Stimulated activated CD4-positive, alpha-beta T cell treated with anti-CD3 and anti-CD28 coated beads, Interleukin-4, amount 100 ng/mL, for 4 hours (primary cell): ENCODE data around the gene CFAP251.
"Not testable (repeated sequence)": the region's sequence is repeated elsewhere in the genome, so short reads cannot be mapped to it uniquely, and the experiment has no call there.

ENCODE experiments used
- DNase-seq, 2 experiments: peaks; one replicate each; pipeline ENCODE4 v3.0.0-alpha.2; 2020

CFAP251 gene

DNA sequence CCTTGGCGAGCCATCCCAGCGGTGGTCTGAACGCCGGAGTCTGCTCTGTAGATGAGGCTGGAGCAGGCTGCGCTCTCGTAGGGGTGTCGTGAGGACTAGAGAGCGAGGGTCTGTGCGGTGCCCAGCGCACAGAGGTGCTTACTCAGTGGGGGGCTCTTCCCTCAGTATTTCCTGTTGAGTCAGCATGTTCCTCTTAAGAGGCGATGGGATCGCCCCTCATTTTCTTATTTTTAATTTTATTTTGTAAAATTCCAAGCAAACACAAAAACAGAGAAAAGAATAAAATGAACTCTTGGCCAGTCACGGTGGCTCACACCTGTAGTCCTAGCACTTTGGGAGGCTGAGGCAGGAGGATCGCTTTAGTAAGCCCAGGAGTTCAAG, 62.5 kb downstream of the CFAP251 start:
- DNase-seq: no peak

GRCh38 chr12:121981456-121981855, 63.1 kb downstream of the CFAP251 start:
- DNase-seq: no peak

GRCh38 chr12:121982950-121983349, 64.6 kb downstream of the CFAP251 start:
- no peak for DNase-seq

- no peak for DNase-seq
These were observed 65.3 kb downstream of the CFAP251 start for GRCh38 chr12:121983536-121984210.

GRCh38 chr12:121986489-121987245, 68.3 kb downstream of the CFAP251 start:
- no peak for DNase-seq

DNA sequence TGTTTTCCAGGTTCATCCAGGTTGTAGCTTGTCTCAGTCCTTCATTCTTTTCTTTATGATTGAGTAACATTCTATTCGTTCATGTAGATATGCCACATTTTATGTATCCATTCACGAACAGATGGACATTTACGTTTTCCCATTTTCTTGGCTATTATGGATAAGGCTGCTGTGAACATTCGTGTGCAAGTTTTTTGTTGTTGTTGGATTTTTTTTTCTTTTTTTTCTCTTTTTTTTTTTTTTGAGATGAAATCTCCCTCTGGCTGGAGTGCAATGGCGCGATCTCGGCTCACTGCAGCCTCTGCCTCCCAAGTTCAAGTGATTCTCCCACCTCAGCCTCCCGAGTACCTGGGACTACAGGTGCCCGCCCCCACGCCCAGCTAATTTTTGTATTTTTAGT, 70.1 kb downstream of the CFAP251 start:
- DNase-seq: not testable (repeated sequence)

DNA sequence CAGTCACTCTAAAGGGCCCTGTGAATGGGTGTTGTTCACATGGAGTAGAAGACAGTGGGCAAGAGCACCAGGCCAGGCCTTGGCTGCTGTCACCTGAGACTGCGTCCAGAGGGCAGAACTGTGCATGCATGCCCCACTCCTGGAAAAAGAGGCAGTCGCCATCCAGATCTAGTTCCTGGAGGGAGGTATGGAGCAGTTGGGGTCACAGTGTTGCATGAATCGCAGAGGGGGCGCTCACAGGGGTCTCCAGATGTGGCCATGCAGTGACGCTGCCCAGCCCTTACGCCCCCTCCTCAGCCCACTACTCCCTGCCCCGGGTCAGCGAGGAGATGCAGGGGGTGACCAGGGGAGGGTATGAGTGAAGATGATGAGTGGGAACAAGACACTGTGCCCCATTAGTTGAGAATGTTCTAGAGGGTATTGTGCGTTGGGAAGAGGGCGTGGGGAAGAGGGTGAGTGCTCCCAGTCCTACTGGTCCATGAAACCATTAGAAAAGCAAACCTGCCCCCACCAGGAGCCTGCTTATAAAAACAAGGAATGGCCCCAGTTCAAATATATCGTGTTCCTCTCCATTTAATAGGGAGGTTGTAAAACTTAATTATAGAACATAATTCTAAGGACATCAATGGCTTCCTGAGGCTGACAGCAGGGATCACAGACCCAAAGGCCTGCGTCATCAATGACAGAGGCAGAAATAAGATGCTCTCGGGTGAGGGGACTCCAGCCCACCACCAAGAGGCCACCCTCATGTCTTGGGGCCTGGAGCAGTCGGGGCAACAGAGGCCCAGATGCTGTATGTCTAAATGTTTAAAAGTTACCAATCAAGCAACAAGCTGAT, 71.1 kb downstream of the CFAP251 start:
- DNase-seq: no peak

DNA sequence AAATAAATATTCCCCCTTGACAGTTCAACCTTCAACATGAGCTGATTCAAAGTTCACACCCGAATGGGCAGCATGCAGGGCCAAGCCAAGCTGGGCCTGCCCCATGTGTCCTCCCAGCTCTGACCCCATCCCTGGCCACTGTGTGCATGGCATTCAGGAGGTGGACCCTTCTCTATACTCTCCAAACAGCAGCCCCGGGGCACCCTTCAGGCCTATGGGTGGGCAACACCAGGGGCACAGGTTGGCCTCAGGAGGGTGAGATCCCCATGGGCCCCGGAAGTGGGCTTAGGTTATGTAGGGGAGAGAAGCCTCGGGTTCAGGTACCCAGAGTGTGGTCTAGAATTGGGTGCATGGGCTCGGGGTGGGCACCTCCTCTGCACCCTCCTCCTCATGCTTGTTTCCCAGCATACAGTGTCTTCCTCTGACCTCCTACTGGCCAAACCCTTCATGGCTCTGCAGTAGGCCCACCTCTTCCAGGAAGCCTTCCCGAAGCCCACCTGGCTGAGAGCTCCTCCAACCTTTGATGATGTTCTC, 71.8 kb downstream of the CFAP251 start:
- DNase-seq: no peak

DNA sequence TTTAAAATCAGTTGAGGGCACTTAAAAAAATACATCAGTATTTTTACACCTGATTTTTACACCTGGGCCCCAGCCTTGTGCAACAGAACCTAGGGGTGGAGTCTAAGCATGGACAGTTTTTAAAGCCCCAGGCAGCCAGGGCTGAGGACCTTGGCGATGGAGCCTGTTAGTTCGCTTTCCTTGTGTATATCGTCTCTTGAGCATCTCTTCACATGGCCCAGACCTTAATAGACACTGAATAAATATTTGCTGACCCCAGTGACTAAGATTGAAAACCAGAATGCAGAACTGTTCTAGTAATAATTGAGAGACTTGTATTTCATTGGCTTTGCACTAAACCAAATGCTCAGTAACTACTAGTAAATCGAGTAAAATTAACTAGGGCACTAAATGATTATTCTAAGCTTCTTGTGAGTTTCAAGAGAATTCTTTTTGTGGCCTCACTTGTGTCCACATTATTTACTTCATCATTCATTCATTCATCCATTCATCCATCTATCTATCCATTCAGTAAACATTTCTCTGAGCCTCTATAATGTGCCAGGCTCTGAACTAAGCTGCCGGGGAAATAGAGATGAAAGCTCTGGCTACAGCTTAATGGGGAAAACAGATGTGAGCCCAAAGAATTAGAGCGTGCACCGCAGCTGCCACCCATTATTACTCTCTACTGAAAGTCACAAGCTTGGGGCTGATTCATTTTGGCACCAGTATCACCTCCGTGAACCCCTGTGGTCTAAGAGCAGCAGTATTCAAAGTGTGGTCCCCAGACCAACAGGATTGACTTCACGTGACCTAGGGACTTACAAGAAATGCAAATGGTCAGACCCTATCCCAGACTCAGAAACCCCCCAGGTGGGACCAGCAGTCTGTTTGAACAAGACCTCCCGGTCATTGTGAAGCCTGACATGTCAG, 72.6 kb downstream of the CFAP251 start:
- no peak for DNase-seq

- peak; percentile 47 to 59 for DNase-seq
These were observed 73.9 kb downstream of the CFAP251 start for GRCh38 chr12:121992059-121992879.

DNA sequence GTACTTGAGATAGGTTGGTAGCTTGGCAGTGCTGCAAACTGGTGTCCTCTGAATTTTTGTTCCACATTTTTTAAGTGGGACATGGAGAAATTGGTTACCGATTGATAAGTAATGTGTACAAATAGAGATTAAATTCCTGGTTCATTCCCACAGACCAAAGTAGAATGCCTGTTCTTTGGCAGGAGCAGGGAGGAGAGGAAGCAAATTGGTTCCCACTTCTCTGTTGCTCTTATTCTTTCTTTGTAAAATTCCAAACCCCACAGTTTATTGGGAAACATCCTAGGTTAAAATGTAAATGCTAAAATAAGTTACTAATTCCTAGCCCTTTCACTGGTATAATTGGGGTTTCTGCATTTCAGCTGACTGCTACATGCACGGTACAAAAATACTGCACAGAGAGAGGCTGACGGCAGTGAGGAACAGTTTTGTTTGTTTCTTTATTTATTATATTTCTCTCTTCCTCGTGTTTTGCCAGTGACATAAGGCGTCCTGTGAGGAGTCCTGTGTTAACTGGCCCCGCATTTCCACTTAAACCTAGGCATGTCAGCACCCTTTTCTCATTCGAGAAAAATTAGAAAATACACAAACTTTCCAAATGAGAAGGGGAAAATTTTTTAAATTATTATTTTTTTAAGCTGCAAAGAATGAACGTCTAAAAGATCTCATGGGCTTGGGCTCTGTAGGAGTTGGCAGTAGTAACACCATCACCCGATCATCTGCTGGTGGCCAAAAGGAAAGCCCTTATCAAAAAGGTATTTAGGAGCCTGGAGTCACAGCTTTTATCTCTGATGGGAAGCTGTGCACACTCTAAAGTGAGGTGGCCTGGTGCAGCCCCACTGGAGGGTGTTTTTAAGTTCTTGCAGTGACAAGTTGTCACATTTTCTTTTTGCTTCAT, 77.9 kb downstream of the CFAP251 start:
- DNase-seq: no peak

DNA sequence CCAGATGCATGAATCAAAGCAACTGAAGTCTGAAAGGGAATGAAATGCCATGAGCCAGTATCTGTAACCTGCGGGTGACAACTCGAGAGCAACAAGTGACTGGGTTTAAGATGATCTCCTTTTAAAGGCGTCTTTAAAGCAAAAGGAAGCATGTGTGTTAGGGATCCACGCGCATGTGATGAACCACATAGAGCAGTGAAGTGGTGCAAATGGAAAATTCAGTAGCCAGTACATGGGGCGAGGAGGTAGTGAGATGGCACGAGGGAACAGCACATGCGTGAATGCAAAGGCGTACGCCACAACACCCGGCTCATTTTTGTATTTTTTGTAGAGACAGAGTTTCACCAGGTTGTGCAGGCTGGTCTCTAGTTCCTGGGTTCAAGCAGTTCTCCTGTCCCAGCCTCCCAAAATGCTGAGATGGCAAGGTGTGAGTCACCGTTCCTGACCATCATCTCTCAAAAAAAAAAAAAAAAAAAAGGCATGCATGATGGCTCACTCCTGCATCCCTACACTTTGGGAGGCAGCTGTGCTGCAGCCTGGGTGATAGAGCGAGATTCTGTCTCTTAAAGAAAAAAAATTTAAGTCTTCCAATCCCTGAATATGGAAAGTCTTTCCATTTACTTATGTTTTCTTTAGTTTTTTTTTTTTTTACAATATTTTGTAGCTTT, 78.7 kb downstream of the CFAP251 start:
- DNase-seq: no peak

DNA sequence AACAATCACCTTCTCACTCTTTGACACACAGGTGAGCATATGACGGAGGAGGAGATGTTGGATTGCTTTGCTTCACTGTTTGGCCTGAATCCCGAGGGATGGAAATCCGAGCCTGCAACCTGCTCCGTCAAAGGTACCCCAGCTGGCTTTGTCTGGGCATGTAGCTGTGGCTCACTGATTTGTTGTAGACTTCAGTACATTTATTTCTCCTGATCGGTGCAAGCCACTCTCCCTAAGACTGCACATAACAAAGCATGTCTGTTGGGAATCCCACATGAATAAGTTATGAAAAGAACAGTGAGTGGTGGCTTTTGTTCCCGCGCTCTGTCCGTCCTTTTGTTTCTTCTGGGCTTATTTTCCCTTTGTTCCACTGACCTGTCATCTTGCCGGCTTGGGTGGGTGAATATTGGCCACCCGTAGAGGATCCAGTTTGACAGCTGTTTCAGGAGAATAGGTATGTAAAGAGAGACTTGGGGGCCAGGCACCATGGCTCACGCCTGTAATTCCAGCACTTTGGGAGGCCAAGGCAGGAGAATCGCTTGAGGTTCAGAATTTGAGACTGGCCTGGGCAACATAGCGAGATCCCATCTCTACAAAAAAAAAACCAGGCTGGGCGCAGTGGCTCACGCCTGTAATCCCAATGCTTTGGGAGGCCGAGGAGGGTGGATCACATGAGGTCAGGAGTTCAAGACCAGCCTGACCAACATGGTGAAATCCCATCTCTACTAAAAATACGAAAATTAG, 83.2 kb downstream of the CFAP251 start:
- no peak for DNase-seq

- no peak for DNase-seq
These were observed 85.5 kb downstream of the CFAP251 start for GRCh38 chr12:122003651-122004611.

DNA sequence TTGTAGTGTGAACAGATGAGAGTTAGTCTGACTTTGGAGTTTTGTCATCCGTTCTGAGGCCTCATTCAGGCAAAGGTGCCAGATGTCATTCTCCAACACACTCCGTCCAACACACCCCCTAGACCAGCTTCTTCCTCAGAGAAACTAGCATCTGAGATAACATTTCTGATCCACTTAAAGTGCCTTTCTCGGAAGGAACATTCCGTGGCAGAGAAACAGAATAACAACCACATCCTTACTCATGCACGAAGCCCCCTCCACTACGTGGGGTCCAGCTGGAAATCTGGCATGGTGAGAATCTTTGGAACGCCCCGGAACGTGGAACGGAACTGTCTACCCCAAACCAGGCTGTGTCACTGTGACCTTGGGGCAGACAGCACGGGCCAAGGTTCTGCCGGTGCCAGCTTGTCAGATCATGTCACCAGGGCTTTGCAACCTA, 86.3 kb downstream of the CFAP251 start:
- no peak for DNase-seq

- DNase-seq: no peak
These were observed 86.9 kb downstream of the CFAP251 start for GRCh38 chr12:122005252-122005776.

DNA sequence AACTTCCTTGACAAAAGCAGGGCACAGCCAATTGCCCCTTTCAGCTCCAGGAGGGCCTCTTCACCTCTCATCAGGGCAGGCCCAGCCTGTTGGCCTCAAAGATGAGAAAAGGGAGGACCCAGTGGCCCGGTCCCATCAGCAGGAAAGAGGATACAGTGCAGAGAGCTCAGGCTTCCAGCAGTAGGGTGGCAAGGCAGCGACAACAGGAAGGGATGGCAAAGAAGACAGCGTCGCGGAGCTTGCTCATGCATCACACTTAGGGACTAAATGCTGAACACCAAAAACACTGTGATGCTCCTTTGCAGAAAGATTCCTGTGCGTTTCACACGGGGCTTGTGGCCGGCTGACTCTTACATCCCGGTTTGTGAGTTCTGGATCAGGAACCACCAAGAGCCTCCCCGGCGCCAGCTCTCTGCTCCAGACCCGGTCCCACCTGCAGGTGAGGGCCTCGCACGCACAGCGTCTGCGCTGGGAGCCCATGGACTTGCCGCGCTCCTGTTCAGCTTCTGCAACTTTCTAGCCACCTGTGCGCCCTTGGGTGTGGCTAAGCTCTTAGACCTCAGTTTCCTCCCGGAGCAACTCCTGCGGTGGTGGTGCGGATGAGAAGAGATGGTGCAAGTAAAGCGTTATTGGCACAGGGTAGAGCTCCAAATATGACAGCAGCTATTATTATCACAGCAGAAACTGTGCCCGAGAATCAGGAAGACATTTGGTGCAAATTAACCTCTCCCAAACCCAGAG, 88.0 kb downstream of the CFAP251 start:
- no peak for DNase-seq
